GM06990 (cell line): ENCODE results near the gene PLAAT3.

Experiments
- DNase-seq: peaks from one replicate; pipeline ENCODE4 v3.0.0-alpha.2; 2011; ENCODE audit not compliant: insufficient read length; ENCODE audit errors: extremely low read depth
- H3K27me3 ChIP-seq: replicated peaks from 2 replicates; pipeline ENCODE4 v1.6.0; 2011; ENCODE audit warnings: low read length; ENCODE audit not compliant: control insufficient read depth, insufficient read depth
- H3K36me3 ChIP-seq: 2 replicates; pipeline ENCODE4 v1.5.1; 2011; ENCODE audit warnings: low read length; ENCODE audit not compliant: control insufficient read depth, insufficient read depth
- H3K4me3 ChIP-seq: replicated peaks from 2 replicates; pipeline ENCODE4 v1.5.1; 2011; ENCODE audit warnings: low read depth, mild to moderate bottlenecking, control low read depth, low read length
- TF ChIP-seq, protein P1 (sequence below): IDR thresholded peaks from 2 replicates; pipeline ENCODE4 v1.5.1; 2011; ENCODE audit warnings: low read length, control low read depth, mild to moderate bottlenecking, inconsistent platforms; ENCODE audit not compliant: insufficient read depth, poor library complexity, severe bottlenecking

The PLAAT3 gene

DNA sequence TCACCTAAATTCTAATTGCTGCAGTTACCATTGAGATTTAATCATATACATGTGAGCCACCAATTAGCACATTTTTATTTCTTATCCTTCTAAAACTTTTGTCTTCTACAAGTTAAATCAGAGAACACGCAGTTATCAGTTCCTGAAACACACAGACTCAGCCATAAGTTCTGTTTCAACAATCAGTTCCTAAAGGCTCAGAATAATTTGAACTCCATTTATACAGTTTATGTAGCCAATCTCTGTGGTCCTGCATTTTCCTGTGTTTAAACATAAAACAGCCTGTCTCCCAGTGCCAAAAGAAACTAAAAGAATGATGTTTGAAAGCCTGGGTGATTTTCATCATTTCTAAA is 2.9 kb downstream of the PLAAT3 start:
- no peaks in the 10 kb centered on the region for H3K36me3 ChIP-seq
- H3K4me3 ChIP-seq: no peak overlapping the region
- DNase-seq: no peak
- H3K27me3 ChIP-seq: no peaks in the 10 kb centered on the region
- TF ChIP-seq, protein P1, sequence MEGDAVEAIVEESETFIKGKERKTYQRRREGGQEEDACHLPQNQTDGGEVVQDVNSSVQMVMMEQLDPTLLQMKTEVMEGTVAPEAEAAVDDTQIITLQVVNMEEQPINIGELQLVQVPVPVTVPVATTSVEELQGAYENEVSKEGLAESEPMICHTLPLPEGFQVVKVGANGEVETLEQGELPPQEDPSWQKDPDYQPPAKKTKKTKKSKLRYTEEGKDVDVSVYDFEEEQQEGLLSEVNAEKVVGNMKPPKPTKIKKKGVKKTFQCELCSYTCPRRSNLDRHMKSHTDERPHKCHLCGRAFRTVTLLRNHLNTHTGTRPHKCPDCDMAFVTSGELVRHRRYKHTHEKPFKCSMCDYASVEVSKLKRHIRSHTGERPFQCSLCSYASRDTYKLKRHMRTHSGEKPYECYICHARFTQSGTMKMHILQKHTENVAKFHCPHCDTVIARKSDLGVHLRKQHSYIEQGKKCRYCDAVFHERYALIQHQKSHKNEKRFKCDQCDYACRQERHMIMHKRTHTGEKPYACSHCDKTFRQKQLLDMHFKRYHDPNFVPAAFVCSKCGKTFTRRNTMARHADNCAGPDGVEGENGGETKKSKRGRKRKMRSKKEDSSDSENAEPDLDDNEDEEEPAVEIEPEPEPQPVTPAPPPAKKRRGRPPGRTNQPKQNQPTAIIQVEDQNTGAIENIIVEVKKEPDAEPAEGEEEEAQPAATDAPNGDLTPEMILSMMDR: no peak

- no peak for DNase-seq
- no peaks in the 10 kb centered on the region for H3K27me3 ChIP-seq
- no peaks in the 10 kb centered on the region for H3K36me3 ChIP-seq
- TF ChIP-seq, protein P1: no peak
- no peak overlapping the region for H3K4me3 ChIP-seq
Observed at GRCh38 chr11:63610604-63611394, 3.4 kb downstream of the PLAAT3 start.

DNA sequence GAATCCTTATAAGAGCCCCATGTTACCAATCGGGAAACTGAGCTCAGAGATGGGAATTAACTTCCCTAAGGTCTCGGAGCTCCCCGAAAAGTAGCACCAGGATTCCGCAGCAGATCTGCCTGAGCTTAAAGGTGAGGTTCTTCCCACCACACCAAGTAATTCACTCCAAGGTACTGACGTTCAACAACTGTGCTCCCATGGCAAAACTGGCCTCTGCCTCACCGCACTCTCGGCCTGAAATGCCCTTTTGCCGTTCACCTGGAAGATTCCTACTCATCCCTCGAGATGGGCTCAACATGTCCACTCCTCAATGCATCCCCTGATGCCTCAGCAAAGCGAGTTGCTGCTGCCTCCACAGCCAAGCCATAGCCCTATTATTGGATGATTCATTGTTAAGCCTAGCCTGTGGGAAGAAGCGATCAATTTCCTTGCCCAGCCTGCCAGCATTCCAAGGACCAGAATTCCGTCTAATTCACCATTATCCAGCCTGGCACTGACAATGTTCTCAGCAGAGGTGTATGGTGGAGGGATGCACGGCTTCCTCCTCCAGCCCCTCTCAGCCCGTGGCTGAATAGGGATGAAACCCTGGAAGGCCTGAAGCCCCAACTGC is 4.2 kb downstream of the PLAAT3 start:
- no peak overlapping the region for H3K4me3 ChIP-seq
- H3K36me3 ChIP-seq: no peaks in the 10 kb centered on the region
- TF ChIP-seq, protein P1: no peak
- DNase-seq: no peak
- no peaks in the 10 kb centered on the region for H3K27me3 ChIP-seq

DNA sequence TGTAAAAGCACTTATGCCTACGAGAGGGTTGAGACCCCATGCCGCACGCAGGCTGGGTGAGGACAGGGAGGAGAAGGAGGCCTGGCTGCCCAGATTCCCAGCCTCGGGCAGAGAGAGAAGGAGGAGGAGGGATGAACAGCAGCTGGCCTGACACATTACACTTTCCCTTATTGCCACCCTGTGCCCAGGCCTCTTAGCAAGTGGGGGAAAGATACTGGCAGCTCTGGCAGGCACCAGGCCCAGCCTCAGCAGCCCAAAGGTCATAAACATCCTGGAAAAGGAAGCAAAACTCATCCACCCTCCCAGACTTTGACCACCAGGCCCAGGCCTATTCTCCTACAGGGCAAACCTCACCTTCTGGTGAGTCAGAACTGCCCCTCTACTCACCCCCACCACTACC is 4.7 kb downstream of the PLAAT3 start:
- Histone ChIP-seq H3K36me3 (no peaks in the 10 kb centered on the region), H3K27me3 (no peaks in the 10 kb centered on the region), H3K4me3 (no peak overlapping the region)
- no peak for DNase-seq
- TF ChIP-seq, protein P1: no peak

DNA sequence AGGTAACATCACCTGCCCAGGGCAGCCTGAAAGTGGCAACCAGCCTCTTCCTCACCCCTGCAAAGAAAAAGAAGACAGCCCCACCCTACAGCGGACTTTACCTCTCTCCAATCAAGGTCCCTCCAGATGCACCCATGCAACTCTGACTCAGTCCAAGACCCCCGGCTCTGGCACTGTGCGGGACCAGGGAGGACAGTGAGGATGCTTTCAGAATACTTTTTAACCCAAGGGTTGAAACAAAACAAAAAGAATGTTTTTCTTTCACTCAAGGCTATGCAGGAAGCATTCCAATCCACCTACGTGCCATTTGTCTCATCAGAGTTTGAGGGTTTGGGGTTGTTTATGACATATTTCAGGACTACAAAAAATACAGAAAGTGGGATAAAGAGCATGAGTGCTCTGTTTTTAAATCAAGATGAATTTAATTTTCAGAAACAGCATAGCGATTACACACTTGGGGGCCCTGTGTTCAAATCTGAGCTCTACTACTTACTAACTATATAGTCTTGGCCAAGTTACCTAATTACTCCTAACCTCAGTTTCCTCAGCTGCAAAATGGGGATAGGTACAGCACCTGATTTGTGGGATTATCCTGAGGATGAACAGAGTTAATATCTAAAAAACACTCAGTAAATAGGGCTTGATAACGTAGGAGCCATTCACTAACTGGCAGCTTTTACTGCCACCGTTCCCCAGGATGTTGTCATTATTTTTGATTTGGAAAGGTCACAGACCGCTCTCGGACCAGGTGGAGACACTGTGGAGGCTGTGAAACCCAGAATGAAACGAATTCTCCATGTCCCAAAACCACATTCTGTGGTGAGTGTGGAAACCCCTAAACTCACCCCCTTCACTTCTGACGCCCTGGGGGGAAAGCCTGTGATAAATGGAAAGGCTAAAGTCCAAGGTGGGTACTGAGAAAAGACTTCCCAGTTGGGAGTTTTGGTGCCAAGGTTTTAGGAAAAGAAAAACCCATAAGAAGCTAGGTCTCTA is 5.6 kb downstream of the PLAAT3 start:
- H3K27me3 ChIP-seq: no peaks in the 10 kb centered on the region
- H3K4me3 ChIP-seq: no peak overlapping the region
- TF ChIP-seq, protein P1: no peak
- no peaks in the 10 kb centered on the region for H3K36me3 ChIP-seq
- DNase-seq: no peak
